OCI-LY3 (cell line): ENCODE measurements around the gene GNAZ.

Experiments
- CTCF ChIP-seq: fragments of 200-600, 300-600 bp; sonication (generic); IDR thresholded peaks from 2 replicates; pipeline ENCODE4 v1.5.1; 2014; ENCODE audit warnings: antibody characterized with exemption, low read length, low read depth
- EZH2phosphoT487 ChIP-seq: fragments of 200-600 bp; shearing (Covaris generic); IDR thresholded peaks from 2 replicates; pipeline ENCODE4 v1.6.1; 2018; ENCODE audit warnings: antibody characterized with exemption, mixed run types, low read depth

- TF ChIP-seq CTCF (no peak), EZH2phosphoT487 (no peak)
Measured at GRCh38 chr22:23101524-23101923, 31.2 kb downstream of the GNAZ start.
